ENCODE measurements around the gene MAL.

GRCh38 chr2:95054016-95054415 is 28.5 kb downstream of the MAL start:
- no peak for TF ChIP-seq POLR2A (IDR thresholded peaks at IDR 0.05)
- TF ChIP-seq, protein P1, sequence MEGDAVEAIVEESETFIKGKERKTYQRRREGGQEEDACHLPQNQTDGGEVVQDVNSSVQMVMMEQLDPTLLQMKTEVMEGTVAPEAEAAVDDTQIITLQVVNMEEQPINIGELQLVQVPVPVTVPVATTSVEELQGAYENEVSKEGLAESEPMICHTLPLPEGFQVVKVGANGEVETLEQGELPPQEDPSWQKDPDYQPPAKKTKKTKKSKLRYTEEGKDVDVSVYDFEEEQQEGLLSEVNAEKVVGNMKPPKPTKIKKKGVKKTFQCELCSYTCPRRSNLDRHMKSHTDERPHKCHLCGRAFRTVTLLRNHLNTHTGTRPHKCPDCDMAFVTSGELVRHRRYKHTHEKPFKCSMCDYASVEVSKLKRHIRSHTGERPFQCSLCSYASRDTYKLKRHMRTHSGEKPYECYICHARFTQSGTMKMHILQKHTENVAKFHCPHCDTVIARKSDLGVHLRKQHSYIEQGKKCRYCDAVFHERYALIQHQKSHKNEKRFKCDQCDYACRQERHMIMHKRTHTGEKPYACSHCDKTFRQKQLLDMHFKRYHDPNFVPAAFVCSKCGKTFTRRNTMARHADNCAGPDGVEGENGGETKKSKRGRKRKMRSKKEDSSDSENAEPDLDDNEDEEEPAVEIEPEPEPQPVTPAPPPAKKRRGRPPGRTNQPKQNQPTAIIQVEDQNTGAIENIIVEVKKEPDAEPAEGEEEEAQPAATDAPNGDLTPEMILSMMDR (IDR thresholded peaks at IDR 0.05), result no peak

Measured in Peyer's patch (tissue), 4 donors.